NT2/D1 (cell line): ENCODE measurements around the gene TTLL11.

Source experiments
- YY1 ChIP-seq: IDR thresholded peaks from 2 replicates; pipeline ENCODE4 v1.6.1; 2011; ENCODE audit not compliant: insufficient read length, insufficient read depth
- ZNF274 ChIP-seq: IDR thresholded peaks from 2 replicates; pipeline ENCODE4 v1.6.1; 2011; ENCODE audit warnings: mild to moderate bottlenecking, low read depth, low read length

- no peak for TF ChIP-seq YY1
- no peak for TF ChIP-seq ZNF274
Measured at GRCh38 chr9:121943463-121943862, 149.6 kb downstream of the TTLL11 start.
